ENCODE results near the gene MRPL19.

GRCh38 chr2:75632091-75632701 lies 14.4 kb upstream of the MRPL19 start:
- TF ChIP-seq, protein P1, sequence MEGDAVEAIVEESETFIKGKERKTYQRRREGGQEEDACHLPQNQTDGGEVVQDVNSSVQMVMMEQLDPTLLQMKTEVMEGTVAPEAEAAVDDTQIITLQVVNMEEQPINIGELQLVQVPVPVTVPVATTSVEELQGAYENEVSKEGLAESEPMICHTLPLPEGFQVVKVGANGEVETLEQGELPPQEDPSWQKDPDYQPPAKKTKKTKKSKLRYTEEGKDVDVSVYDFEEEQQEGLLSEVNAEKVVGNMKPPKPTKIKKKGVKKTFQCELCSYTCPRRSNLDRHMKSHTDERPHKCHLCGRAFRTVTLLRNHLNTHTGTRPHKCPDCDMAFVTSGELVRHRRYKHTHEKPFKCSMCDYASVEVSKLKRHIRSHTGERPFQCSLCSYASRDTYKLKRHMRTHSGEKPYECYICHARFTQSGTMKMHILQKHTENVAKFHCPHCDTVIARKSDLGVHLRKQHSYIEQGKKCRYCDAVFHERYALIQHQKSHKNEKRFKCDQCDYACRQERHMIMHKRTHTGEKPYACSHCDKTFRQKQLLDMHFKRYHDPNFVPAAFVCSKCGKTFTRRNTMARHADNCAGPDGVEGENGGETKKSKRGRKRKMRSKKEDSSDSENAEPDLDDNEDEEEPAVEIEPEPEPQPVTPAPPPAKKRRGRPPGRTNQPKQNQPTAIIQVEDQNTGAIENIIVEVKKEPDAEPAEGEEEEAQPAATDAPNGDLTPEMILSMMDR (IDR thresholded peaks at IDR 0.05; ENCODE audit: insufficient read depth, low read length), result no peak
- TF ChIP-seq POLR2AphosphoS5 (IDR thresholded peaks at IDR 0.05; ENCODE audit: low read depth) (no peak), SPI1 (IDR thresholded peaks at IDR 0.05; ENCODE audit: borderline replicate concordance, low read depth) (no peak), GABPA (IDR thresholded peaks at IDR 0.05; ENCODE audit: low read depth) (no peak)
- TF ChIP-seq, protein P2, sequence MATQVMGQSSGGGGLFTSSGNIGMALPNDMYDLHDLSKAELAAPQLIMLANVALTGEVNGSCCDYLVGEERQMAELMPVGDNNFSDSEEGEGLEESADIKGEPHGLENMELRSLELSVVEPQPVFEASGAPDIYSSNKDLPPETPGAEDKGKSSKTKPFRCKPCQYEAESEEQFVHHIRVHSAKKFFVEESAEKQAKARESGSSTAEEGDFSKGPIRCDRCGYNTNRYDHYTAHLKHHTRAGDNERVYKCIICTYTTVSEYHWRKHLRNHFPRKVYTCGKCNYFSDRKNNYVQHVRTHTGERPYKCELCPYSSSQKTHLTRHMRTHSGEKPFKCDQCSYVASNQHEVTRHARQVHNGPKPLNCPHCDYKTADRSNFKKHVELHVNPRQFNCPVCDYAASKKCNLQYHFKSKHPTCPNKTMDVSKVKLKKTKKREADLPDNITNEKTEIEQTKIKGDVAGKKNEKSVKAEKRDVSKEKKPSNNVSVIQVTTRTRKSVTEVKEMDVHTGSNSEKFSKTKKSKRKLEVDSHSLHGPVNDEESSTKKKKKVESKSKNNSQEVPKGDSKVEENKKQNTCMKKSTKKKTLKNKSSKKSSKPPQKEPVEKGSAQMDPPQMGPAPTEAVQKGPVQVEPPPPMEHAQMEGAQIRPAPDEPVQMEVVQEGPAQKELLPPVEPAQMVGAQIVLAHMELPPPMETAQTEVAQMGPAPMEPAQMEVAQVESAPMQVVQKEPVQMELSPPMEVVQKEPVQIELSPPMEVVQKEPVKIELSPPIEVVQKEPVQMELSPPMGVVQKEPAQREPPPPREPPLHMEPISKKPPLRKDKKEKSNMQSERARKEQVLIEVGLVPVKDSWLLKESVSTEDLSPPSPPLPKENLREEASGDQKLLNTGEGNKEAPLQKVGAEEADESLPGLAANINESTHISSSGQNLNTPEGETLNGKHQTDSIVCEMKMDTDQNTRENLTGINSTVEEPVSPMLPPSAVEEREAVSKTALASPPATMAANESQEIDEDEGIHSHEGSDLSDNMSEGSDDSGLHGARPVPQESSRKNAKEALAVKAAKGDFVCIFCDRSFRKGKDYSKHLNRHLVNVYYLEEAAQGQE (IDR thresholded peaks at IDR 0.05; ENCODE audit: insufficient replicate concordance, low read depth), result no peak
